ENCODE results near the gene HOXD3. TPM values are rescaled to one million over a fixed set of nuclear protein-coding genes. Genes with fewer than 3 reads are reported as not detected.

Gene HOXD3
- polyA plus RNA-seq, 1 donor (not counting 4 experiments of a cell fraction or from before 2014, with no cell fraction given) = not detected

- Histone ChIP-seq H3K9me3 (ENCODE audit: control insufficient read depth, low read depth, low read length) (peaks cover 2% of the 10 kb centered on the region), H3K36me3 (ENCODE audit: control insufficient read depth in 2 of 2, extremely low read depth in 1 of 2, insufficient read depth in 2 of 2, low read length in 2 of 2) (no peaks in the 10 kb centered on the region), H3K9me1 (ENCODE audit: control insufficient read depth, extremely low read depth, insufficient read depth, low read length) (no peaks in the 10 kb centered on the region), H3K27ac (ENCODE audit: control insufficient read depth, insufficient read depth, low read length) (no peak overlapping the region), H3K4me2 (ENCODE audit: control insufficient read depth, extremely low read depth, insufficient read depth, low read depth, low read length) (no peak overlapping the region), H2AFZ (ENCODE audit: control insufficient read depth, low read length) (no peak overlapping the region), H3K27me3 (ENCODE audit: control insufficient read depth, extremely low read depth, insufficient read depth, low read length) (peaks cover 98% of the 10 kb centered on the region), H3K4me1 (ENCODE audit: control insufficient read depth, extremely low read depth, insufficient read depth, low read length) (no peaks in the 10 kb centered on the region), H3K9ac (ENCODE audit: control insufficient read depth, extremely low read depth, insufficient read depth, low read length) (no peak overlapping the region), H3K4me3 (ENCODE audit: control insufficient read depth in 2 of 3, extremely low read depth in 1 of 3, insufficient read depth in 2 of 3, low read depth in 1 of 3, low read length in 3 of 3) (no peak overlapping the region), H3K79me2 (ENCODE audit: control insufficient read depth, insufficient read depth, low read length) (no peaks in the 10 kb centered on the region), H4K20me1 (ENCODE audit: control insufficient read depth, extremely low read depth, insufficient read depth, low read length) (no peaks in the 10 kb centered on the region)
- FAIRE-seq (no peak), DNase-seq (ENCODE audit: low read depth, low spot score) (no peak)
- dilution Hi-C loops (cut with MboI; ENCODE audit: extremely low pct_ligation_motif_present, low sequenced_read_pairs) = loop anchor here (25.0 kb wide), 1 partner anchor 477 kb away; no protein-coding TSS in a partner anchor
- no peak for TF ChIP-seq CTCF (optimal IDR thresholded peaks at IDR 0.05 in 1 of 3, IDR thresholded peaks at IDR 0.05 in 1 of 3, conservative IDR thresholded peaks at IDR 0.05 in 1 of 3; ENCODE audit: extremely low read depth in 1 of 3, insufficient read depth in 2 of 3, low read length in 3 of 3)
- TF ChIP-seq EZH2 (IDR thresholded peaks at IDR 0.05; ENCODE audit: low read length) = no peak
These were observed 3.3 kb downstream of the HOXD3 start for GRCh38 chr2:176160251-176160985.

DNA sequence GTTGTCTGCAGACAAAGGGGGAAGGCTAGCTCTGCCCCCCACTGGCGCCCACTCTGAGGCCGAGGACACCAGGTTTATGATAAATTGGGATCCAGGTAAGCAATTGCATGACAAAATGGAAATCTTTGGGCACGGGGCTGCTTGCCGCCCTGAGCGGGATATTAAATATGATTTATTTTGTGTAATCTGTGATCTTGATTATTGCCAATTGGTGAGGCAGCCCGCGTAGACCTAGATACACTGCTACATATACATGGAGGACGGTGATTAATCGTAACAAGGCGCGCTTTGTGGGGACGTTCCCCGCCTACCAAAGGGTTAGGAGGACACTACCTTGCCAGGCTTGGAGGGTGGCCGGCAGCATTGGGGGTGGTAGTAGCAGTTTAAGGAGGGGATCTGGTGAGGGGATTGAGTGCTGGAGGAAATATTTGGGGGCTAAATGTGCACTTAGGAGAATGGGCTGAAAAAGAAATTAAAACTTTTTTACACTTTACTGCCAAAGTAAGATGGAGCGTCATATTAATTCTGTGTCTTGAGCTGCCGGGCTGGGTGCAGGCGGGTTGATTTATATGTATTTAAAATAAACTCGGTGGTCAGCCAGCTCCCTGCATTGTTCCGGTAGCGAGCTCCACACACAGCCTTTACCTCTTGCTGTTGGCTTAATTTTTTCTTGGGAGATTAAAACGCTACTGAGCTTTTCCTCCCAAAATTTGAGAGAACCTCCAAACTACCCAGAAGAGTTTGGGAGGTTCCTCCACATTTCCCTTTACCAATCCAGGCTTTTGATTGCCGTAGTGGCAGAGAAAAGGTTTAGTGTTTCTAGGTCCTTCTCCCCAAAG lies 4.1 kb downstream of the HOXD3 start:
- Histone ChIP-seq H3K9ac (ENCODE audit: control insufficient read depth, extremely low read depth, insufficient read depth, low read length) (no peak overlapping the region), H2AFZ (ENCODE audit: control insufficient read depth, low read length) (no peak overlapping the region), H3K27me3 (ENCODE audit: control insufficient read depth, extremely low read depth, insufficient read depth, low read length) (peaks cover 98% of the 10 kb centered on the region), H4K20me1 (ENCODE audit: control insufficient read depth, extremely low read depth, insufficient read depth, low read length) (no peaks in the 10 kb centered on the region), H3K9me3 (ENCODE audit: control insufficient read depth, low read depth, low read length) (peaks cover 2% of the 10 kb centered on the region), H3K4me1 (ENCODE audit: control insufficient read depth, extremely low read depth, insufficient read depth, low read length) (no peaks in the 10 kb centered on the region), H3K9me1 (ENCODE audit: control insufficient read depth, extremely low read depth, insufficient read depth, low read length) (no peaks in the 10 kb centered on the region), H3K27ac (ENCODE audit: control insufficient read depth, insufficient read depth, low read length) (no peak overlapping the region), H3K4me3 (ENCODE audit: control insufficient read depth in 2 of 3, extremely low read depth in 1 of 3, insufficient read depth in 2 of 3, low read depth in 1 of 3, low read length in 3 of 3) (no peak overlapping the region), H3K4me2 (ENCODE audit: control insufficient read depth, extremely low read depth, insufficient read depth, low read depth, low read length) (no peak overlapping the region), H3K36me3 (ENCODE audit: control insufficient read depth in 2 of 2, extremely low read depth in 1 of 2, insufficient read depth in 2 of 2, low read length in 2 of 2) (no peaks in the 10 kb centered on the region), H3K79me2 (ENCODE audit: control insufficient read depth, insufficient read depth, low read length) (no peaks in the 10 kb centered on the region)
- FAIRE-seq = no peak
- dilution Hi-C loops (cut with MboI; ENCODE audit: extremely low pct_ligation_motif_present, low sequenced_read_pairs) = loop anchor here (25.0 kb wide), 1 partner anchor 476 kb away; no protein-coding TSS in a partner anchor
- no peak for DNase-seq (ENCODE audit: low read depth, low spot score)
- no peak for TF ChIP-seq EZH2 (IDR thresholded peaks at IDR 0.05; ENCODE audit: low read length)
- no peak for TF ChIP-seq CTCF (optimal IDR thresholded peaks at IDR 0.05 in 1 of 3, IDR thresholded peaks at IDR 0.05 in 1 of 3, conservative IDR thresholded peaks at IDR 0.05 in 1 of 3; ENCODE audit: extremely low read depth in 1 of 3, insufficient read depth in 2 of 3, low read length in 3 of 3)

Measured in keratinocyte (primary cell).